Thymus (tissue), 11 donors: ENCODE results near the gene TRIM8. TPM values are rescaled to one million over a fixed set of nuclear protein-coding genes. Genes with fewer than 3 reads are reported as not detected.

Experiments used
- DNase-seq, 9 donors: peaks; one replicate each; pipeline ENCODE4 v3.0.0-alpha.2; 2013; ENCODE audit warnings: low spot score in 9 of 9, low read depth in 6 of 9, missing footprints in 1 of 9
- H3K27ac ChIP-seq, 2 donors: one replicate each; pipeline ENCODE4 v1.5.1; 2013; ENCODE audit warnings: control low read depth in 1 of 2, low read depth in 1 of 2, low read length in 1 of 2, mild to moderate bottlenecking in 1 of 2, moderate library complexity in 1 of 2
- H3K27me3 ChIP-seq, 2 donors: one replicate each; pipeline ENCODE4 v1.5.1; 2013; ENCODE audit warnings: low read length in 1 of 2; ENCODE audit not compliant: control insufficient read depth in 2 of 2, insufficient read depth in 1 of 2
- H3K36me3 ChIP-seq, 2 donors: one replicate each; pipeline ENCODE4 v1.5.1; 2013; ENCODE audit warnings: low read length in 1 of 2, mild to moderate bottlenecking in 1 of 2, moderate library complexity in 1 of 2; ENCODE audit not compliant: control insufficient read depth in 2 of 2, insufficient read depth in 2 of 2
- H3K4me1 ChIP-seq, 2 donors: one replicate each; pipeline ENCODE4 v1.5.1; 2013; ENCODE audit warnings: low read length in 2 of 2; ENCODE audit not compliant: control insufficient read depth in 2 of 2, insufficient read depth in 2 of 2
- H3K4me3 ChIP-seq, 2 donors: one replicate each; pipeline ENCODE4 v1.5.1; 2013; ENCODE audit warnings: low read length in 2 of 2, control low read depth in 1 of 2, mild to moderate bottlenecking in 1 of 2
- H3K9me3 ChIP-seq, 2 donors: one replicate each; pipeline ENCODE4 v1.5.1; 2013; ENCODE audit warnings: low read length in 1 of 2, mild to moderate bottlenecking in 1 of 2; ENCODE audit not compliant: control insufficient read depth in 2 of 2, insufficient read depth in 1 of 2
- WGBS: extraction: QIAGEN DNeasy Blood & Tissue Kit; methylation state at CpG from one replicate; pipeline ENCODE4 v1.1.7; 2013; 5-methylcytosine and 5-hydroxymethylcytosine counted together
- polyA plus RNA-seq: library from polyadenylated mRNA; stranded (reverse); fragments of 200-250 nt; gene quantifications from one replicate; pipeline ENCODE4 v1.2.3, GENCODE V29; 2013
- total RNA-seq: library from RNA; stranded (reverse); fragments of 120-200 nt; gene quantifications from one replicate; pipeline ENCODE4 v1.2.4, GENCODE V29; 2013
- donor health status: healthy.

The TRIM8 gene
- total and polyA plus RNA-seq, 2 donors, result 21.7 to 65.5 TPM

DNA sequence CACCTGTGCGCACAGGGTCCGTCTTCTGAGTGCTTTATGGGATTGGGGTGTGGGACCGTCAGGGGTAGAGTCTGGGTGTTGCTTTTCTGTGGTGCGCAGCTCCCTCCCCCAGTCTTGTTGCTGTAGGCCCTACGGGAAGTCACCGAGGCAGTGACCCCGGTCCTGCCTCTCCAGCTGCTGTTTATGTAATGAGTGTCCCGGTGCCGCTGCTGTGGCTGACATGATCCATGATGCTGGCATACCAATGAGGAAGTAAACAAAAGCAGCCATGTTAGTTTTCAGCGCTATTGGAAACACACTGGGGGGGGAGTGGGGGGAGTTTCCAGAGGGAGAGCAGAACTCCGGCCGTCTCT lies 1.1 kb downstream of the TRIM8 start:
- 1% methylated on average over 12 of the region's 12 CpGs for WGBS
- peaks cover 35 to 54% of the 10 kb centered on the region in 2 donors for H3K4me1 ChIP-seq
- DNase-seq, result peak in 1 of 9 donors; percentile 38
- H3K9me3 ChIP-seq, result peaks cover 0 to 6% of the 10 kb centered on the region in 2 donors
- peaks cover 7 to 16% of the 10 kb centered on the region in 2 donors for H3K36me3 ChIP-seq
- peak overlapping the region; percentile 98 to 99 for H3K27ac ChIP-seq
- peak overlapping the region; percentile 80 to 87 for H3K4me3 ChIP-seq
- no peaks in the 10 kb centered on the region for H3K27me3 ChIP-seq

DNA sequence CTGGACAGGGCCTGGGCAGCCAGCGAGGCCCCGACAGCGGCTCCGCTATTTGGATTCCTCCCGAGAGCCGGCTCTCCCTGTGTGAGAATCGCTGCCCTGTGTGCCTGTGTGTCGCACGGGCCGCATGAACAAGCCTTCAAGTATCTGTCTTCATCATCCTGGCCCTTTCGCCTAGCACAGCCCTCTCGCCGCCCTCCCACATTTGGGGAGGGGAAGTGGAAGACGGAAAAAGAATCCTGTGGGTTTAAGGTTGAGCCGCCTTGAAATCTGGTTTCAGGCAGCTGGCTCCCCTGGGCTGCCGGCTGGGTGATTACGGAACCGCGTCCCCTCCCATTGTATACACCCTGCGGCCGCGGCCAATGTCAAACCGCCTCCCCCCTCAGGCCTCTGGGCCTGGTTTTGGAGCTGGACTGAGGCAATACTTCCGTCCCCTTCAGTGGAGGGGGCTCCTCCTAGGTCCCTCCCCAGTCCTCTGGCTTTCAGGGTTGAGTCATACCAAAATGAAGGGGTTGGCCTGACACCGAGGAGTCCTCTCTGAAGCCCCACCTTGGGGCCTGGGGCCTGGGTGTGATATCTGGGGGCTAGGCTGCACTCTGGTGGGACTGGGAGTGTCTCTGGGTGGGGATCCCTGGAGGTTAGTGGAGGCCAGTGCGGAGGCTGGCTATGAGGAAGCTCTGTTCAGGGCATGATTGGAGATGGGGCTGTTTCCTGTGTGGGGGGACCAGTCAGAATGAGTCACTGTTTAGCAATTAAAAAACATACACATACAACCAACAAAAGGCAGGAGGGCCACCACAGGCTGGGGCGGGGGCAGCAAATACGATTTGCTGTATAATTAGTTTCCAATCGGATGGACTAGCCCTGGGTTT lies 1.7 kb downstream of the TRIM8 start:
- DNase-seq, result peak in 4 of 9 donors; percentile 53 to 84 (median 66)
- Histone ChIP-seq H3K27ac (peak overlapping the region; percentile 98 to 99), H3K4me1 (peaks cover 41 to 60% of the 10 kb centered on the region in 2 donors), H3K4me3 (peak overlapping the region; percentile 80 to 87), H3K9me3 (peaks cover 0 to 6% of the 10 kb centered on the region in 2 donors), H3K36me3 (peaks cover 13 to 19% of the 10 kb centered on the region in 2 donors), H3K27me3 (no peaks in the 10 kb centered on the region)
- 5% methylated on average over 29 of the region's 29 CpGs for WGBS

DNA sequence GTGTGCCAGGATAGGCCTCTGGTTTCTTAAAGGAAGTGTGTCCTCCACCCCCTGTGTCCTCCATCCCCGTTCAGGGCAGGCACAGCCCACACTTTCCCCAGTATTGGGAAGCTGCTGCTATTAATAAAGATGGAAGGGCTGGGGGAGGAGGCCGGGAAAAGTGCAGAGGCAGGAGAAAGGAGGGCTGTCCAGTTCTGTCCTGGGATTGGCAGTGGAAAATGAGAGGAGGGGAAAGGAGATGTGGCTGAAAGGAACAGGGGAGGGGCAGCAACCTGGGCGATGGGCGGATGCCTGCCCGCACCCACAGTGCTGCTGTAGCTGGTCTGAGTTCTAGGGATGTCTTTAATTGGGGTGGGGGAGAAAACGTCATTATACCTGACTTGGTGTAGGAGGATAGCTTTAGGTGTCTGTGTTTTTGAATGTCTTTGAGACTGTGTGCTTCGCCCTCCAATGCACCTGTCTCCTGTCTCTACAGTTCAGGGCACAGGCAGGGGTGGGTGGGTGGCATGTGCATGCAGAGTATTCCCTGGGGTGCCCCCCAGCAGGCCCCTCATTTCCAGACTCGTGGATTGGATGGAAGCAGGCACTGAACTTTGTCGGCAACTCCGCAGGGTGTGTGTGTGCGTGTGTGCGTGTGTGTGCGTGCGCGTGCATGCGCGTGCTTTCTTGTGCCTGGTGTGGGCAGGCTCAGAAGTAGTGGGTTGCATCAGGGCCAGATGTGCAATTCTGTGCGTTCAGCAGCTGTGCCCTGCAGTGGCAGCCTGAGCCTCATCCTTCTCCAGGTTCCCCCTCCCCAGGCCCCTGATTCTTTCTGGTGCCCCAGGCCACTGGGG lies 2.5 kb downstream of the TRIM8 start:
- DNase-seq, result peak in 3 of 9 donors; percentile 61 to 78 (median 68)
- Histone ChIP-seq H3K27me3 (no peaks in the 10 kb centered on the region), H3K4me1 (peaks cover 46 to 63% of the 10 kb centered on the region in 2 donors), H3K36me3 (peaks cover 16 to 26% of the 10 kb centered on the region in 2 donors), H3K27ac (peak overlapping the region; percentile 98 to 99), H3K4me3 (peak overlapping the region; percentile 80 to 87), H3K9me3 (peaks cover 0 to 6% of the 10 kb centered on the region in 2 donors)
- WGBS, result 54% methylated on average over 18 of the region's 18 CpGs

- Histone ChIP-seq H3K27ac (peak overlapping the region; percentile 25 to 99), H3K27me3 (no peaks in the 10 kb centered on the region), H3K4me1 (peaks cover 53 to 70% of the 10 kb centered on the region in 2 donors), H3K36me3 (peaks cover 16 to 31% of the 10 kb centered on the region in 2 donors), H3K4me3 (peak overlapping the region; percentile 80 to 87), H3K9me3 (peaks cover 0 to 6% of the 10 kb centered on the region in 2 donors)
- 90% methylated on average over 7 of the region's 7 CpGs for WGBS
- no peak for DNase-seq
Observed at GRCh38 chr10:102647443-102648268, 3.4 kb downstream of the TRIM8 start.

DNA sequence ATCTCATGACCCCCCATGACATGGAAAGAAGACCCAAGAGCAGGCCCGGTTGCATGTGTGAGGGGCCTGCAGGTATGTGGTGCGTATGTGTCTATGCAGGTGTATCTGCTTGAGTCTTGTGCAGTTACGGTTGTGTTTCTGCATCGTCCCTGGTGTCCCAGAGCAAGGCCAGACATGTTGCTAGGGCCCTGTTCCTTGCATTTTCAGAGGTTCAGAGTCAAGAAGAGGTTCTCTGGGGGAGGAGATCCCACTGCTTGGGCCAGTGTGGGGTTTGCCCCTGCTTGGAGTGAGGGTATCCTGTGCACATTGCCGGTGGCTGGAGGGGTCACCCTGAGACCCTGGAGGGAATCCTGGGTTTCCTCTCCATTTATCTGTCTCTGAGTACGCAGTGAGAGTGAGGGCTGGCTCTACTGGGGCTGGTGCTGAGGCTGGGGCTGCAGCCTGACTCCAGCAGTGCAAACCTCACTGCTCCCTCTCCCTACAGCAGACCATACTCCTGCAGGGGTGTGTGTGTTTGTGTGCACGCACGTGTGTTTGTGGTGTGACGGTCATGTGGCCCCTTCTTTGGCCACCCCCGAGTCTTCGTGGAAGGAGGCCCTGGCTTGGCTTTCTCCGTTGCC lies 4.1 kb downstream of the TRIM8 start:
- WGBS, result 81% methylated on average over 12 of the region's 12 CpGs
- Histone ChIP-seq H3K27ac (peak overlapping the region; percentile 10 to 99), H3K4me1 (peaks cover 55 to 77% of the 10 kb centered on the region in 2 donors), H3K27me3 (no peaks in the 10 kb centered on the region), H3K36me3 (peaks cover 21 to 36% of the 10 kb centered on the region in 2 donors), H3K9me3 (peaks cover 0 to 6% of the 10 kb centered on the region in 2 donors), H3K4me3 (peak overlapping the region in 1 of 2 donors; percentile 6)
- no peak for DNase-seq

- H3K36me3 ChIP-seq, result peaks cover 28 to 42% of the 10 kb centered on the region in 2 donors
- WGBS, result 25% methylated on average over 25 of the region's 25 CpGs
- H3K4me3 ChIP-seq, result peak overlapping the region; percentile 32 to 39
- peak in 5 of 9 donors; percentile 52 to 87 (median 80) for DNase-seq
- H3K9me3 ChIP-seq, result peaks cover 0 to 6% of the 10 kb centered on the region in 2 donors
- peak overlapping the region; percentile 70 to 99 for H3K27ac ChIP-seq
- no peaks in the 10 kb centered on the region for H3K27me3 ChIP-seq
- H3K4me1 ChIP-seq, result peaks cover 55 to 83% of the 10 kb centered on the region in 2 donors
Observed at GRCh38 chr10:102648889-102649796, 4.9 kb downstream of the TRIM8 start.

DNA sequence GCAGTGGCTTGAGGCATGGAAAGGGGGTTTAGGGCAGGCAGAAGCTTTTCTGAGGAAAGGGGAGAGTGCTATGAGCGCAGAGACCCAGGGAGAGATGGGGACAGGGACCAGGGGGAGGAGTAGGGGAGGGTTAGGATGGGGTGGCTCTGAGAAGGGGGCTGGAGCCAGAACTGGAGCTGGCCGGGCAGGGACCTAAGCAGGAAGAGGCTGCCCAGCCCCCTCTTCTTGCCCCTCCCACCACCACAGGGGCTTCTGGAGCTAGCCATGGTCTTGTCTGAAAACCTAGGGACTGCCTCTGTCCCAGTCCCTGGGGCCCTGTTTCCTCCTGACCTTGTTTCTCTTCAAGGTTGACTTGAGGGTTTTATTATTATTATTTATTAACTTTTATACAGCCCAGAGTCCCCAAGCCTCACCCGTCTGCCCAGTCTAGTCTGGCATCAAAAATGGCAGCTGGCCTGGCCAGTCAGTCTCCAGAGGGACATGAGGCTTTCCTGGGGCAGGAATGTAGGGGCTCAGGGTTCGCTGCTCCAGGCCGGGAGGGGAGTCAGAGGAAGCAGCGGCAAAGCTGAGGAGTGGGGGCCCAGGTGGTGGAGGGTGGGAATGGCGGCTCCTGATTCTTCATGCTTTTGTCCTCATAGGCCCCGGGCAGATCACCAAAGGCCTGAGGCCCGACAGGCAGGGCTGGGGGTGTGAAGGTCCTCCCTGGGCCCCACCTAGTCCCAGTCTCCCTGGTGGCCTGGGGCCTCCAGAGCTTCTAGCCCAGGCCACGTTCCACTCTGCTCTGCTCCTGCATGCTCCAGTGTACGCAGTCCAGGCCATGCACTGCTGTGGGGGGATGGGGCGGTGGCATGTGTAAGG lies 5.7 kb downstream of the TRIM8 start:
- peak overlapping the region; percentile 32 to 39 for H3K4me3 ChIP-seq
- no peak for DNase-seq
- H3K27me3 ChIP-seq, result no peaks in the 10 kb centered on the region
- peaks cover 0 to 6% of the 10 kb centered on the region in 2 donors for H3K9me3 ChIP-seq
- peaks cover 55 to 81% of the 10 kb centered on the region in 2 donors for H3K4me1 ChIP-seq
- peak overlapping the region; percentile 58 to 99 for H3K27ac ChIP-seq
- 87% methylated on average over 12 of the region's 12 CpGs for WGBS
- peaks cover 36 to 51% of the 10 kb centered on the region in 2 donors for H3K36me3 ChIP-seq
